SH-SY5Y (cell line): ENCODE results near the gene ELMO1.

Experiments
- GATA2 ChIP-seq: IDR thresholded peaks from 2 replicates; pipeline ENCODE4 v1.6.1; 2011; ENCODE audit warnings: mild to moderate bottlenecking, low read depth, low read length
- GATA3 ChIP-seq: IDR thresholded peaks from 2 replicates; pipeline ENCODE4 v1.6.1; 2011; ENCODE audit warnings: low read depth, mild to moderate bottlenecking, low read length, moderate library complexity

- no peak for TF ChIP-seq GATA2
- no peak for TF ChIP-seq GATA3
Measured at GRCh38 chr7:37211097-37211880, 237.4 kb downstream of the ELMO1 start.
